ENCODE results near the gene KRTAP1-5.
"Not testable (repeated sequence)": the region's sequence is repeated elsewhere in the genome, so short reads cannot be mapped to it uniquely, and the experiment has no call there.

KRTAP1-5 gene

GRCh38 chr17:41004397-41004796 is 22.6 kb downstream of the KRTAP1-5 start:
- DNase-seq (ENCODE audit: low read depth in 2 of 2) = no peak

GRCh38 chr17:41003926-41004325 is 23.1 kb downstream of the KRTAP1-5 start:
- DNase-seq (ENCODE audit: low read depth in 2 of 2) = no peak

- DNase-seq (ENCODE audit: low read depth in 2 of 2) = no peak
Observed at GRCh38 chr17:41002814-41003213, 24.2 kb downstream of the KRTAP1-5 start.

GRCh38 chr17:41001795-41002194 is 25.2 kb downstream of the KRTAP1-5 start:
- DNase-seq (ENCODE audit: low read depth in 2 of 2) = no peak

GRCh38 chr17:40999563-40999962 is 27.4 kb downstream of the KRTAP1-5 start, which contains the start of gene KRTAP3-2:
KRTAP3-2 (minus strand) TSS chr17:40999906; CDS start chr17:40999853, 53 bp downstream.
- not testable (repeated sequence) for DNase-seq (ENCODE audit: low read depth in 2 of 2)

GRCh38 chr17:40997361-40997760 is 29.6 kb downstream of the KRTAP1-5 start:
- no peak for DNase-seq (ENCODE audit: low read depth in 2 of 2)

- DNase-seq (ENCODE audit: low read depth in 2 of 2) = no peak
Observed at GRCh38 chr17:40996829-40997228, 30.2 kb downstream of the KRTAP1-5 start.

- no peak for DNase-seq (ENCODE audit: low read depth in 2 of 2)
Observed at GRCh38 chr17:40995116-40995515, 31.9 kb downstream of the KRTAP1-5 start.

- DNase-seq (ENCODE audit: low read depth in 2 of 2) = no peak
Observed at GRCh38 chr17:40993839-40994238, 33.2 kb downstream of the KRTAP1-5 start, which contains the start of gene KRTAP3-3. KRTAP3-3 (minus strand) TSS chr17:40994164; CDS start chr17:40994097, 67 bp downstream.

GRCh38 chr17:40993084-40993483 is 33.9 kb downstream of the KRTAP1-5 start:
- DNase-seq (ENCODE audit: low read depth in 2 of 2) = no peak

GRCh38 chr17:40992666-40993065 is 34.3 kb downstream of the KRTAP1-5 start:
- no peak for DNase-seq (ENCODE audit: low read depth in 2 of 2)

- DNase-seq (ENCODE audit: low read depth in 2 of 2) = no peak
Observed at GRCh38 chr17:40986920-40987319, 40.1 kb downstream of the KRTAP1-5 start.

GRCh38 chr17:40984226-40984625 is 42.8 kb downstream of the KRTAP1-5 start, which contains the start of gene KRT40:
KRT40 (minus strand) TSS chr17:40984326; CDS start chr17:40984273, 53 bp downstream.
- no peak for DNase-seq (ENCODE audit: low read depth in 2 of 2)

- DNase-seq (ENCODE audit: low read depth in 2 of 2) = no peak
Observed at GRCh38 chr17:40981115-40981514, 45.9 kb downstream of the KRTAP1-5 start.

GRCh38 chr17:40980596-40980995 is 46.4 kb downstream of the KRTAP1-5 start:
- no peak for DNase-seq (ENCODE audit: low read depth in 2 of 2)

GRCh38 chr17:40980117-40980516 is 46.9 kb downstream of the KRTAP1-5 start:
- no peak for DNase-seq (ENCODE audit: low read depth in 2 of 2)

- DNase-seq (ENCODE audit: low read depth in 2 of 2) = no peak
Observed at GRCh38 chr17:40978575-40979151, 48.3 kb downstream of the KRTAP1-5 start.
